HG03521 (cell line): ENCODE results near the gene ADAMTS16.
A peak's percentile ranks its signal among the peaks of the same experiment; 100 is the strongest.

Source experiments
- ATAC-seq: cut with Tn5 transposase; IDR thresholded peaks from one replicate; pipeline ENCODE4 v1.9.1; 2021; ENCODE audit warnings: mild to moderate bottlenecking, moderate library complexity; ENCODE audit not compliant: unreplicated experiment

The ADAMTS16 gene

GRCh38 chr5:5182508-5183188 is 42.5 kb downstream of the ADAMTS16 start:
- no peak for ATAC-seq

GRCh38 chr5:5183189-5183699 is 43.1 kb downstream of the ADAMTS16 start:
- no peak for ATAC-seq

- no peak for ATAC-seq
These were observed 43.8 kb downstream of the ADAMTS16 start for GRCh38 chr5:5183933-5184332.

DNA sequence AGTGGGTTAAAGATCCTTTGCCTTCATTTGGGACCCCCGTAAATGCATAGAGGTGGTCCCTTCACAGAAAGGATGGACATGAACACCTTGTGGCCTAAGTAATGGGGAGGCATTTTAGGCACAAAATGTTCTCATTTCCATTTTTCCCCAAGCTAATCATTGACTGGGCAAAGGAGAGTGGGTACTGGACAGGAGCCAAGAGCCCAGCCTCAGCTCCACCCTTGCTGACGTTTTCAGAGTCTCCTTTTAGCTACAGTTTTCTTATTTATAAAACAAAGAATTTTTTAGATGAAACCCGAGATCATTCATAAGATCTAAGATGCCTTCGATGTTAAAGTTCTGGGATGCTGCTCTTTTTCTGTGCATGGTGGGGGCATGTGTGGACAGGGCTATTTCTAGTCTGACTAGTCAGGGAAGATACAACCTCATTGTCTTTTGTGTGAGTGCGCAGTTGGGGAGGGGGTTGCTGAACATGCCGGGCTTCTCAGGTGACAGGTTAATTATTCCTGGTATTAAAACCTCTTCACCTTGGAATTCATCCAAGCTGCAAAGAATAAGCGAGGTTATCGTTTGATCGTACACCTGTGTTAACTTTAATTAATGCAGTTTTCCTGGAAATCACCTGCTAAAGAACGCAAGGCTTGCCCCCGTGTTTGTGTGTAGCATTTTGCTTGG is 48.4 kb downstream of the ADAMTS16 start:
- ATAC-seq = no peak

- no peak for ATAC-seq
These were observed 48.9 kb downstream of the ADAMTS16 start for GRCh38 chr5:5189051-5189430.

- ATAC-seq = no peak
These were observed 51.8 kb downstream of the ADAMTS16 start for GRCh38 chr5:5191906-5192305.

GRCh38 chr5:5192681-5193080 is 52.6 kb downstream of the ADAMTS16 start:
- ATAC-seq = no peak

DNA sequence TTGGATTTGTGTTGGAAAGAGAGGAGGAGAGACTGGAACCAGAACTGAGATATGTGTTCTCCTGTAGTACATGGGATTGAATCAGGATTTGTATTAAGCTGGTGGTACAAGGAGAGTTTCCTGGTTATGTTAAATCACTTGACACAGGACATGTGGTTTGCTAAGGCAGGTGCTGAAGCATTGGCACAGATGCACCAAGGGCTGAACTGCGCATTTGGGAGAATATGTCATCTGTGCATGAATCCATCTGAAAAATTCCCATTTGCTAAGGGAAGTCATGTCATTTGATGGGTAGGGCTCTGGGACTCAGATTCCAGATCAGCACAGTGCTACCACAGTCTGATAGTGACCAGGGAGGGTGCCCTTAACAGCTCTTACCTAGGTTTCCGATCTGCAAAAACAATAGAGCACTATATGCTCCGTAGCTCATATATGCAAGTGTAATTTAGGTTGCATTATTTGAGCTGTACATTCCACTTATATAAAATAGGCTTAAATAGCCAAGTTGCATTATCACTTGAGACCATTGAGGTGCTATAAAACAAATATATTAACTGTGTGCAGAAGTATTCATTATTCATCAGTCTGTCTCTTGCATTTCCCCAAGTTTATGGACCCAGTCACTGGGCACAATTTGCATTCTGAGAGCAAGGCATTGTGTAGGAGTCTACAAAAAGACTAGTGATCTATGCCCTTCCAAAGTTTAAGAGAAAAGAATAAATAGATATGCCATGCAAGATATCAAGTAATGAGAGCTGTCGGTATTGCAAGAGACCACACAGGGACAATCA is 55.2 kb downstream of the ADAMTS16 start:
- no peak for ATAC-seq

GRCh38 chr5:5198135-5198534 is 58.0 kb downstream of the ADAMTS16 start:
- ATAC-seq = no peak

DNA sequence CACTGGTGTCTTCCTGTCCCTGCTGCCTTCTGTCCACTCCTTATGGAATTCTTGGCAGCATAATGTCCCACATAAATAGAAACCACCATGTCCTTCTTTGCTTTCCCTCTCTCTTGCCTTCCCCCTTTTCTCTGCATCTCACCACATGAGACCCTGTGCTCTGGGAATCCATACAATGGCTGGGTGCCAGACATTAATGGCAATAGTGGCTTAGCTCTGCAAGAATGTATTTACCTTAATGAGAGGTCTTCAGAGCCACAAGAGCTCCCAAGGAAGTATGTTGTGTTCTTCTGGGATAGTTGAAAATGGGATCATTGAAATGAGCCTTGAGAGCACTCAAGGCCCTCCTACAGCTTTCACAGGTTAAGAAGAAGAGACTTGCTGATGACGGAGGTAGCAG is 58.7 kb downstream of the ADAMTS16 start:
- ATAC-seq = no peak

DNA sequence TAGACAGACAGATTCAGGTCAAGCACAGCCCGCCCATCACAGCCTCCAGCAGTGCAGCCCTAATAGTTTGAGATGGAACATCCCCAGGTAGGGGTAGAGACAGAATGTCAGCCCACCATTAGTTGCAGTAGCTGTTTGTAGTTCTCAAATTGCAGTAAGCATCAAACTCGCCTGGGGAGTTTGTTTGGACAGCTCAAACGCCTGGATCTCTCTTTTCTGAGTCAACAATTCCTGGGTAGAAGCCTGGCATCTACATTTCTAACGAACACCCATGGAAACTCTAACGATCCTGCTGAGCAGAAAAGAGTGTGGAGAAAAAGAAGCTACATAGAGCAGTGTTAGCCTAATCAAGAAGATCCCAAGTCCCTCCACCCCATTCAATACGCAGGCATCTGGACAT is 59.4 kb downstream of the ADAMTS16 start:
- ATAC-seq = no peak

DNA sequence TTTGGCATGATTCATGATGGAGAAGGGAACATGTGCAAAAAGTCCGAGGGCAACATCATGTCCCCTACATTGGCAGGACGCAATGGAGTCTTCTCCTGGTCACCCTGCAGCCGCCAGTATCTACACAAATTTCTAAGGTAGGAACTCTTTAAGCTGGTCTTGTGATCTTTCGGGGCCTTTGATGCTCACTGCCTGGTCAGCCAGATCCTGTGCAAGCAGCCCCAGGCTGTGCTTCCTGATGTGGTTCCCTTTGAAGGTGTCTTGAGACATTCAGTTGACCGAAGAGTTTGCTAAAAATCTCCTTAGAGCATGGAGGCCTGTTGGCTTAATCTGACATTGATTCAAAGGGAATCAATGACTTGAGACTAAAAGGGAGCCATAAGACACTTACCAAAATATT is 60.0 kb downstream of the ADAMTS16 start:
- no peak for ATAC-seq

DNA sequence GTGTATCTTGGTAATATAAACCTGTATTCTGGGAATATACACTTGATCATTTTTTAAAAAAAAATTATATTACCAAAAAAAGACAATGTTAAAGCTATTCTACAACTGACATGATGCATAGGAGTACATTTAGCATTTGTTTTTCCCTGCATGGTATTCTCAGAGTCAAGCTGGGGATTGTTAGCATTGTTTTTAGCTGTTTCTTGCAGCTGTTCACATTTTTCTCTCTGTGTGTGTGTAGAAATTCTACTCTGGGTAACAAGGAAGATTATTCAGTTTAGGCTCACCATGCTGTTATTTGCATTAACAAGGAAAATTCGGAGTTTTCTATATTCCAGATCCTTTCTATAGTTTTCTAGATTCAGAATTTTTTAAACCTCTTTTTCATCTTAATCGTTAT is 62.2 kb downstream of the ADAMTS16 start:
- no peak for ATAC-seq

- no peak for ATAC-seq
These were observed 63.3 kb downstream of the ADAMTS16 start for GRCh38 chr5:5203451-5203850.

DNA sequence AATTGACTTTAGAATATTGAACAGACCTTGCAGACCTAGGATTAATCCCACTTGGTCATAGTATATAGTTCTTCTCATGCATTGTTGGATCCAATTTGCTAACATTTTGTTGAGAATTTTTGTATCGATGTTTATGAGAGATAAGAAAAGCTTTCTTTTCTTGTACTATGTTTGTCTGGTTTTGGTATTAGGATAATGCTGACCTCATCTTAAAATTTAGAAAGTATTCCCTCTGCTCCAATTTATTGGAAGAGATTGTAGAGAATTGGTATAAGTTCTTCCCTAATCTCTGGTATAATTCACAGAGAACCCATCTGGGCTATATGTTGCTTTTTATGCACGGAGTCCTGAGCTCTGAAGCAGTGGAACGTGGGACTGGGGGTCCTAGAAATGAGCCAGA is 67.7 kb downstream of the ADAMTS16 start:
- ATAC-seq = no peak

DNA sequence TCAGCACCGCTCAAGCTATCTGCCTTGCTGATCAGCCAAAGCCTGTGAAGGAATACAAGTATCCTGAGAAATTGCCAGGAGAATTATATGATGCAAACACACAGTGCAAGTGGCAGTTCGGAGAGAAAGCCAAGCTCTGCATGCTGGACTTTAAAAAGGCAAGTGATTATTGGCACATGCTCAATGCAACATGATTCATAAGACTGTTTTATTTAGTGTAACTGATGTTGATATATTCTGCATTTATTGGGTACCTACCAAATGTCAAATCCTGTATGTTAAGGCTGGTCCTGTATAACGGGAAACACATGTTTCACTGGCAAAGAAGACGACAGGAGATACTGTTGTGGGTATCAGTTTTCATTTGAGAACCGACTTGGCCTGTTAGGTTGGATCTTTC is 69.0 kb downstream of the ADAMTS16 start:
- ATAC-seq = no peak

DNA sequence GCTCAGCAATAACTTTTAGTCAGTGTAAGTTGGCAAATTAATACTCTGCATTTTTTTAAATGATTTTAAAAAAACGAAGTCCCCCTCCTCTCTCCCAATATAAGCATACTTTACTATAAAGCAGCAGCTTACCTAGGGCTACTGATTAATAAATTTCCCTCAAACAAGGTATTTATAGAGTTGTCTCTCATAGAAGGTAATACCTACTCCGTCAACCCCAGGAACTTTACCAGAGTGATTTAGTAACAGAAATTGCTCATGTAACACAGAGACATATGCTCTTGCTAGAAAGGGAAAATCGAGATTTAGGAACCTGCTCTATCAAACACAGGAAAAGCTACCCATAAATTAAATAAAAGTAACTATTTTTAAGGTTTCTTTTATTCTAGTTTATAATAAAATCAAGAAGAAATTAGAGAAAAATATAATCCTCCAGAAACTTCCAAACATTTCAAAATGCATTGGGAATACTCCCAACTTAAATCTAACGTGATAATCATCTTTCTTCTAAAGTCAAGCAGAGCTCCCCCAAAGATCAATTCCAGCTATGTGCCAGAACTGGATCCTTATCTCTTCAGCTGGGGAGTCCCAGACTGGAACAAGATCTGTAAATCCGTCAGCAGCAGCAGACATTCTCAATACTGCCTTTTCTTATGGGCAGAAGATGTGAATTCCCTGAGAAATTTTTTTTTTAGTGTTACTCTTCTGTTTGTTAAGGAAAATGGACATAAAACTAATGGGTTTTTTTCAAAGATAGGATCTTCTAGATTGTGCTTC is 69.6 kb downstream of the ADAMTS16 start:
- no peak for ATAC-seq

GRCh38 chr5:5217371-5217770 is 77.2 kb downstream of the ADAMTS16 start:
- peak; percentile 73 for ATAC-seq

GRCh38 chr5:5218396-5218795 is 78.3 kb downstream of the ADAMTS16 start:
- ATAC-seq = no peak

GRCh38 chr5:5219541-5219940 is 79.4 kb downstream of the ADAMTS16 start:
- ATAC-seq = no peak
